Suprapubic skin (tissue), 3 donors: Measurements from ENCODE around the gene COP1.

Source experiments
- CTCF ChIP-seq, 2 donors: fragments of 200-600 bp in 1 of 2; fragments of 450-650 bp in 1 of 2; sonication (generic) in 1 of 2; IDR thresholded peaks; one replicate each; pipeline ENCODE4 v1.5.1; 2016 to 2019; ENCODE audit warnings: antibody characterized with exemption in 2 of 2, mild to moderate bottlenecking in 1 of 2, moderate library complexity in 1 of 2
- POLR2A ChIP-seq, 2 donors: fragments of 450-650 bp; IDR thresholded peaks; one replicate each; pipeline ENCODE4 v1.6.1; 2017; ENCODE audit warnings: antibody characterized with exemption in 2 of 2, mild to moderate bottlenecking in 2 of 2, moderate library complexity in 2 of 2

GRCh38 chr1:176022574-176022973, 184.5 kb downstream of the COP1 start:
- no peak for TF ChIP-seq POLR2A (IDR thresholded peaks at IDR 0.05)
- TF ChIP-seq CTCF (IDR thresholded peaks at IDR 0.05) = no peak
